Measurements from ENCODE around the gene CHD9.

CHD9 gene

DNA sequence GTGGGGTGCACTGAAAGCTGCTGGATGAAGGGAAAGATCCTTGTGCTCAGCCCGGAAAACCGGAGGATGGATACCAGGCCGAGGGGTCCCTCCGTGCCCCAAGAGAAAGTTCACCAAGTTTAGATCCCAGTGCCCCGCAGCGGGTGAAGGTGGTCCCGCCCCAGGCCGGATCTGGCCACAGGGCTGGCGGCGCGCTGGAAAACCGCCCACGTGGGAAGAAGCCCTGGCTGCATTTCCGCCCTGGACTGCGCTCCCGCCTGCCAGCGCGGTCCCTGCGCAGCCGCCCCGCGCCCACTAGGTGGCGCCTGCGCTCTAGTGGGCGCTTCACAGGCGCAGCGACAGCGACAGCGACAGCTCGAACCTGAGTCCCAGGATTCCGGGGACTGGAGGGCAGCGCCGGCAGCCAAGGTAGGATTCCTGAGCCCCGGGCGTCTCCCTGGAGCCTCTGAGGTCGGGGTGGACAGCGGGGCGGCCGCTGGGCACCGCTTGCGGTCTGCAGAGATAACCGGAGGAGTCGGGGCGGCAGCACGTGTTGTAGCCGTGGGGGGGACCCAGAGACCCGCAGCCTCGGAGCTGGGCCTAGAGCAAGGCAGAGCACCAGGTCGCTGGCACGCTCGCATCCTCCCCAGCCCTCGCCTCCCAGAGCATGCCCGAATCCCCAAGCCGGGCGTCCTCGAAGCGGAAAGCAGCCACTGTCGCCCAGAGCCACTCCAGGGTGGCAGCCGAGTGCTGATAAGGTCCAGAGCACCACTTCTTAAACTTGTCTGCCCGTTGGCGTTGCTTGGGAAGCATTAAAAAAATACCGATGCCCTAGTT is at the start of gene CHD9 (continued):
- peak; percentile 45 for TF ChIP-seq ZBTB11 (tag by site-specific recombination; conservative IDR thresholded peaks at IDR 0.05; ENCODE audit: low read depth)
- no peak for TF ChIP-seq ZNF549 (tag by site-specific recombination; IDR thresholded peaks at IDR 0.05)
- peak; percentile 64; the same call in 1 of the 2 replicates for TF ChIP-seq ZBTB17 (tag by site-specific recombination; IDR thresholded peaks at IDR 0.05)
- TF ChIP-seq YY1 (tag by site-specific recombination; IDR thresholded peaks at IDR 0.05) = no peak
- no peak for TF ChIP-seq ZNF658 (tag by site-specific recombination; IDR thresholded peaks at IDR 0.05)
- no peak for TF ChIP-seq ZNF114 (tag by site-specific recombination; IDR thresholded peaks at IDR 0.05)
- no peak for TF ChIP-seq ZNF19 (tag by site-specific recombination; IDR thresholded peaks at IDR 0.05; ENCODE audit: low read depth)
- no peak; the same call in 1 of the 2 replicates for TF ChIP-seq MZF1 (tag by site-specific recombination; IDR thresholded peaks at IDR 0.05; ENCODE audit: borderline replicate concordance)
- no peak for TF ChIP-seq ZFP3 (tag by site-specific recombination; IDR thresholded peaks at IDR 0.05; ENCODE audit: low read depth)
- no peak for TF ChIP-seq ZNF514 (tag by site-specific recombination; IDR thresholded peaks at IDR 0.05)
- peak; percentile 45; the same call in 1 of the 2 replicates for TF ChIP-seq ZNF843 (tag by site-specific recombination; IDR thresholded peaks at IDR 0.05)
- no peak for TF ChIP-seq ZNF677 (tag by site-specific recombination; IDR thresholded peaks at IDR 0.05)
- 0 out of 2 replicates have a peak, but pooled peaks have one; percentile 44 for TF ChIP-seq ZNF600 (tag by site-specific recombination; IDR thresholded peaks at IDR 0.05)
- no peak for TF ChIP-seq ZNF174 (tag by site-specific recombination; IDR thresholded peaks at IDR 0.05)
- TF ChIP-seq ZNF629 (tag by site-specific recombination; IDR thresholded peaks at IDR 0.05) = no peak
- TF ChIP-seq ZNF561 (tag by site-specific recombination; IDR thresholded peaks at IDR 0.05; ENCODE audit: borderline replicate concordance) = peak; percentile 79
- no peak for TF ChIP-seq HOXC10 (CRISPR knock-in tag; IDR thresholded peaks at IDR 0.05)
- TF ChIP-seq ZNF416 (tag by site-specific recombination; IDR thresholded peaks at IDR 0.05) = no peak
- TF ChIP-seq ZNF274 (IDR thresholded peaks at IDR 0.05; ENCODE audit: low read length) = no peak
- no peak for TF ChIP-seq ZNF274 (tag by site-specific recombination; IDR thresholded peaks at IDR 0.05; ENCODE audit: borderline replicate concordance)
- TF ChIP-seq ZNF558 (tag by site-specific recombination; IDR thresholded peaks at IDR 0.05) = no peak
- no peak for TF ChIP-seq ZNF785 (tag by site-specific recombination; IDR thresholded peaks at IDR 0.05)
- TF ChIP-seq PBX3 (CRISPR knock-in tag; IDR thresholded peaks at IDR 0.05) = peak; percentile 80; the same call in 1 of the 2 replicates
- no peak; the same call in 1 of the 2 replicates for TF ChIP-seq ZNF792 (tag by site-specific recombination; IDR thresholded peaks at IDR 0.05)
- no peak for TF ChIP-seq ZNF211 (tag by site-specific recombination; IDR thresholded peaks at IDR 0.05; ENCODE audit: low read depth)
- no peak for TF ChIP-seq ZNF571 (tag by site-specific recombination; IDR thresholded peaks at IDR 0.05)
- TF ChIP-seq ZNF555 (tag by site-specific recombination; conservative IDR thresholded peaks at IDR 0.05) = no peak
- TF ChIP-seq ZNF138 (tag by site-specific recombination; IDR thresholded peaks at IDR 0.05; ENCODE audit: borderline replicate concordance) = no peak
- no peak for TF ChIP-seq BCL11B (tag by site-specific recombination; IDR thresholded peaks at IDR 0.05; ENCODE audit: low read depth)
- TF ChIP-seq RBAK (tag by site-specific recombination; IDR thresholded peaks at IDR 0.05) = no peak
- TF ChIP-seq, protein P1, sequence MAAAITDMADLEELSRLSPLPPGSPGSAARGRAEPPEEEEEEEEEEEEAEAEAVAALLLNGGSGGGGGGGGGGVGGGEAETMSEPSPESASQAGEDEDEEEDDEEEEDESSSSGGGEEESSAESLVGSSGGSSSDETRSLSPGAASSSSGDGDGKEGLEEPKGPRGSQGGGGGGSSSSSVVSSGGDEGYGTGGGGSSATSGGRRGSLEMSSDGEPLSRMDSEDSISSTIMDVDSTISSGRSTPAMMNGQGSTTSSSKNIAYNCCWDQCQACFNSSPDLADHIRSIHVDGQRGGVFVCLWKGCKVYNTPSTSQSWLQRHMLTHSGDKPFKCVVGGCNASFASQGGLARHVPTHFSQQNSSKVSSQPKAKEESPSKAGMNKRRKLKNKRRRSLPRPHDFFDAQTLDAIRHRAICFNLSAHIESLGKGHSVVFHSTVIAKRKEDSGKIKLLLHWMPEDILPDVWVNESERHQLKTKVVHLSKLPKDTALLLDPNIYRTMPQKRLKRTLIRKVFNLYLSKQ (tag by site-specific recombination; IDR thresholded peaks at IDR 0.05; ENCODE audit: borderline replicate concordance) = no peak
- no peak for TF ChIP-seq ZNF354C (tag by site-specific recombination; IDR thresholded peaks at IDR 0.05; ENCODE audit: borderline replicate concordance, low read depth)
- no peak for TF ChIP-seq ZBTB7A (tag by site-specific recombination; IDR thresholded peaks at IDR 0.05; ENCODE audit: low read depth)
- no peak for TF ChIP-seq YY2 (tag by site-specific recombination; IDR thresholded peaks at IDR 0.05)

Measured in HEK293 (cell line).